GM23338 (cell line): Measurements from ENCODE around the gene TRAK1. TPM values are rescaled to one million over a fixed set of nuclear protein-coding genes. Genes with fewer than 3 reads are reported as not detected.

ENCODE experiments used
- ATAC-seq: fragments of 200-7000 bp; cut with Tn5 transposase; 3 replicates; pipeline ENCODE4 v1.9.1; 2020
- DNase-seq: peaks from one replicate; pipeline ENCODE4 v3.0.0-alpha.2; 2015; ENCODE audit warnings: low spot score
- H2AFZ ChIP-seq: fragments of 200-600 bp; sonication (generic); 2 replicates; pipeline ENCODE4 v1.8.0; 2016; ENCODE audit warnings: antibody characterized with exemption, mild to moderate bottlenecking, moderate library complexity
- H3F3A ChIP-seq: fragments of 200-600 bp; sonication (generic); replicated peaks from 2 replicates; pipeline ENCODE4 v1.8.0; 2017; ENCODE audit warnings: antibody characterized with exemption, mixed run types, low read depth
- H3K27ac ChIP-seq: fragments of 200-600 bp; sonication (generic); 2 replicates; pipeline ENCODE4 v1.6.1; 2016; ENCODE audit warnings: low read depth
- H3K27me3 ChIP-seq: fragments of 200-600 bp; sonication (generic); 2 replicates; pipeline ENCODE4 v1.8.0; 2016; ENCODE audit warnings: mild to moderate bottlenecking, mixed run types, moderate library complexity; ENCODE audit not compliant: insufficient read depth
- H3K36me3 ChIP-seq: fragments of 200-600 bp; sonication (generic); 2 replicates; pipeline ENCODE4 v1.8.0; 2016; ENCODE audit warnings: mild to moderate bottlenecking; ENCODE audit not compliant: insufficient read depth
- H3K4me1 ChIP-seq: fragments of 200-600 bp; sonication (generic); 2 replicates; pipeline ENCODE4 v1.8.0; 2016; ENCODE audit warnings: mild to moderate bottlenecking, moderate library complexity; ENCODE audit not compliant: insufficient read depth
- H3K4me2 ChIP-seq: fragments of 200-600 bp; sonication (generic); 2 replicates; pipeline ENCODE4 v1.7.1; 2017; ENCODE audit warnings: mixed run types
- H3K4me3 ChIP-seq: fragments of 200-600 bp; sonication (generic); 2 replicates; pipeline ENCODE4 v1.6.1; 2016; ENCODE audit warnings: mixed run types
- H3K79me2 ChIP-seq: fragments of 200-600 bp; sonication (generic); replicated peaks from 2 replicates; pipeline ENCODE4 v1.8.0; 2017; ENCODE audit warnings: mild to moderate bottlenecking; ENCODE audit not compliant: insufficient read depth
- H3K9me2 ChIP-seq: fragments of 200-600 bp; sonication (generic); 2 replicates; pipeline ENCODE4 v1.8.0; 2017; ENCODE audit not compliant: insufficient read depth
- H4K20me1 ChIP-seq: fragments of 200-600 bp; sonication (generic); replicated peaks from 2 replicates; pipeline ENCODE4 v1.8.0; 2017; ENCODE audit warnings: mild to moderate bottlenecking; ENCODE audit not compliant: insufficient read depth
- H3K27ac Mint-ChIP-seq: 2 replicates; pipeline ENCODE4 v1.8.0; 2020; ENCODE audit warnings: inconsistent platforms, mild to moderate bottlenecking, moderate library complexity, mixed read lengths
- H3K27me3 Mint-ChIP-seq: 3 replicates; pipeline ENCODE4 v1.8.0; 2022; ENCODE audit warnings: low read depth, mild to moderate bottlenecking, moderate library complexity, mixed read lengths, inconsistent platforms; ENCODE audit not compliant: insufficient read depth, poor library complexity
- H3K36me3 Mint-ChIP-seq: 3 replicates; pipeline ENCODE4 v1.8.0; 2021; ENCODE audit warnings: low read depth, mild to moderate bottlenecking, inconsistent platforms, moderate library complexity, mixed read lengths
- H3K4me1 Mint-ChIP-seq: 3 replicates; pipeline ENCODE4 v1.8.0; 2020; ENCODE audit warnings: mild to moderate bottlenecking, inconsistent platforms, mixed read lengths
- H3K4me3 Mint-ChIP-seq: 3 replicates; pipeline ENCODE4 v1.8.0; 2021; ENCODE audit warnings: moderate library complexity, mild to moderate bottlenecking, inconsistent platforms, mixed read lengths
- H3K9me3 Mint-ChIP-seq: 3 replicates; pipeline ENCODE4 v1.8.0; 2020; ENCODE audit warnings: moderate library complexity, mild to moderate bottlenecking, inconsistent platforms, mixed read lengths
- JUNB ChIP-seq: IDR thresholded peaks from one replicate; pipeline ENCODE4 v1.6.1; 2016; ENCODE audit warnings: antibody characterized with exemption; ENCODE audit not compliant: unreplicated experiment
- NANOG ChIP-seq: IDR thresholded peaks from 2 replicates; pipeline ENCODE4 v1.6.1; 2016; ENCODE audit warnings: antibody characterized with exemption, borderline replicate concordance
- POLR2AphosphoS5 ChIP-seq: IDR thresholded peaks from 2 replicates; pipeline ENCODE4 v1.6.1; 2016; ENCODE audit warnings: antibody characterized with exemption, low read depth
- polyA plus RNA-seq: library from polyadenylated mRNA; unstranded; fragments of >200 nt; fragmentation: Nextera tagmentation; extraction: Ambion mirVana; gene quantifications from 2 replicates; pipeline ENCODE4 v1.2.1, GENCODE V29; 2016
- total RNA-seq: library from RNA; depleted of rRNA; stranded (reverse); fragments of >200 nt; shearing (Covaris generic); gene quantifications from 2 replicates; pipeline ENCODE4 v1.2.3, GENCODE V29; 2014
- TF ChIP-seq, protein P1 (sequence below): IDR thresholded peaks from one replicate; pipeline ENCODE4 v1.6.1; 2018; ENCODE audit warnings: antibody characterized with exemption; ENCODE audit not compliant: unreplicated experiment

Gene TRAK1
- total and polyA plus RNA-seq, 2 experiments from 2014 or later, result 13.4 to 47.4 TPM

DNA sequence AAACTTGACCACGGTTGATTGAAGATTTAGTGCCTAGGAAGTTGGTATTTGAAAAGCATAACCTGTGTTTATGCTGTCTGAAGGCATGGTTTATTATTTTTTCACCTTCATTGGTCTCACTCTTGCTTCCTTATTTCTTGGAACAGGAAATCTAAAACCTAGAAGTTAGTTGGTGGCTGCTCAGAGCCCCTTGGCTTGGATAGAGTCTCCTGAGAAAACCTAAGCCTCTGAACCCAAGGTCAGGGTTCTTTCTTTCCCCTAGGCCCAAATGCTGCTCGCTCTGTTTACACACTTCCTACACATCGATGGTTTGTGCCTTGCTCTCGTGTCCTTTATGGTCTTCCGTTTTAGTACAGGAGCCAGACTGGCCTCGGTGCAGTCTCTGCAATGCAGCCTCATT lies 82.2 kb downstream of the TRAK1 start:
- H3K79me2 ChIP-seq, result peaks cover 70% of the 10 kb centered on the region
- no peak overlapping the region for H3K4me3 ChIP-seq
- TF ChIP-seq JUNB, result no peak
- TF ChIP-seq, protein P1, sequence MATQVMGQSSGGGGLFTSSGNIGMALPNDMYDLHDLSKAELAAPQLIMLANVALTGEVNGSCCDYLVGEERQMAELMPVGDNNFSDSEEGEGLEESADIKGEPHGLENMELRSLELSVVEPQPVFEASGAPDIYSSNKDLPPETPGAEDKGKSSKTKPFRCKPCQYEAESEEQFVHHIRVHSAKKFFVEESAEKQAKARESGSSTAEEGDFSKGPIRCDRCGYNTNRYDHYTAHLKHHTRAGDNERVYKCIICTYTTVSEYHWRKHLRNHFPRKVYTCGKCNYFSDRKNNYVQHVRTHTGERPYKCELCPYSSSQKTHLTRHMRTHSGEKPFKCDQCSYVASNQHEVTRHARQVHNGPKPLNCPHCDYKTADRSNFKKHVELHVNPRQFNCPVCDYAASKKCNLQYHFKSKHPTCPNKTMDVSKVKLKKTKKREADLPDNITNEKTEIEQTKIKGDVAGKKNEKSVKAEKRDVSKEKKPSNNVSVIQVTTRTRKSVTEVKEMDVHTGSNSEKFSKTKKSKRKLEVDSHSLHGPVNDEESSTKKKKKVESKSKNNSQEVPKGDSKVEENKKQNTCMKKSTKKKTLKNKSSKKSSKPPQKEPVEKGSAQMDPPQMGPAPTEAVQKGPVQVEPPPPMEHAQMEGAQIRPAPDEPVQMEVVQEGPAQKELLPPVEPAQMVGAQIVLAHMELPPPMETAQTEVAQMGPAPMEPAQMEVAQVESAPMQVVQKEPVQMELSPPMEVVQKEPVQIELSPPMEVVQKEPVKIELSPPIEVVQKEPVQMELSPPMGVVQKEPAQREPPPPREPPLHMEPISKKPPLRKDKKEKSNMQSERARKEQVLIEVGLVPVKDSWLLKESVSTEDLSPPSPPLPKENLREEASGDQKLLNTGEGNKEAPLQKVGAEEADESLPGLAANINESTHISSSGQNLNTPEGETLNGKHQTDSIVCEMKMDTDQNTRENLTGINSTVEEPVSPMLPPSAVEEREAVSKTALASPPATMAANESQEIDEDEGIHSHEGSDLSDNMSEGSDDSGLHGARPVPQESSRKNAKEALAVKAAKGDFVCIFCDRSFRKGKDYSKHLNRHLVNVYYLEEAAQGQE, result no peak
- no peaks in the 10 kb centered on the region for H3K36me3 ChIP-seq
- H3F3A ChIP-seq, result no peaks in the 10 kb centered on the region
- peaks cover 6% of the 10 kb centered on the region for H4K20me1 ChIP-seq
- H3K9me3 Mint-ChIP-seq, result no peaks in the 10 kb centered on the region
- ATAC-seq (no peak), DNase-seq (no peak)
- peaks cover 4% of the 10 kb centered on the region; the same call in 2 of the 3 replicates for H3K36me3 Mint-ChIP-seq
- H3K27ac Mint-ChIP-seq, result no peak overlapping the region
- H3K9me2 ChIP-seq, result no peaks in the 10 kb centered on the region
- no peaks in the 10 kb centered on the region for H3K27me3 ChIP-seq
- H3K27ac ChIP-seq, result no peak overlapping the region
- no peak overlapping the region for H3K4me2 ChIP-seq
- H3K4me1 Mint-ChIP-seq, result 0 out of 3 replicates have a peak, but pooled peaks cover 5% of the 10 kb centered on the region
- H2AFZ ChIP-seq, result no peak overlapping the region
- H3K27me3 Mint-ChIP-seq, result peaks cover 4% of the 10 kb centered on the region
- H3K4me1 ChIP-seq, result no peaks in the 10 kb centered on the region
- H3K4me3 Mint-ChIP-seq, result no peak overlapping the region

GRCh38 chr3:42174679-42175385 lies 83.7 kb downstream of the TRAK1 start:
- H3K27me3 ChIP-seq, result no peaks in the 10 kb centered on the region
- Mint-ChIP-seq H3K36me3 (peaks cover 5% of the 10 kb centered on the region; the same call in 2 of the 3 replicates), H3K9me3 (no peaks in the 10 kb centered on the region), H3K27ac (peak overlapping the region; percentile 77), H3K4me3 (no peak overlapping the region), H3K4me1 (peaks cover 12% of the 10 kb centered on the region), H3K27me3 (peaks cover 9% of the 10 kb centered on the region)
- H3K4me3 ChIP-seq, result no peak overlapping the region
- no peak overlapping the region for H2AFZ ChIP-seq
- no peak for ATAC-seq
- DNase-seq, result no peak
- no peaks in the 10 kb centered on the region for H3K36me3 ChIP-seq
- H3K79me2 ChIP-seq, result peaks cover 56% of the 10 kb centered on the region
- H3K9me2 ChIP-seq, result no peaks in the 10 kb centered on the region
- TF ChIP-seq NANOG (no peak), POLR2AphosphoS5 (no peak)
- TF ChIP-seq, protein P1, result no peak
- H3K4me2 ChIP-seq, result no peak overlapping the region
- H3K4me1 ChIP-seq, result peaks cover 6% of the 10 kb centered on the region
- no peak overlapping the region for H3K27ac ChIP-seq
- H3F3A ChIP-seq, result no peaks in the 10 kb centered on the region
- peaks cover 6% of the 10 kb centered on the region for H4K20me1 ChIP-seq
